Measurements from ENCODE around the gene CCDC182. TPM values are rescaled to one million over a fixed set of nuclear protein-coding genes. Genes with fewer than 3 reads are reported as not detected.

The CCDC182 gene
- polyA plus RNA-seq, 1 experiment = not detected

- Histone ChIP-seq H3K27me3 (ENCODE audit: control insufficient read depth, insufficient read depth, low read length) (peaks cover 13% of the 10 kb centered on the region), H3K27ac (ENCODE audit: low read depth, low read length) (no peak overlapping the region), H3K4me3 (ENCODE audit: low read depth, low read length) (no peak overlapping the region), H3K9me3 (ENCODE audit: control insufficient read depth, insufficient read depth, low read length) (no peaks in the 10 kb centered on the region)
- DNase-seq (ENCODE audit: low read depth, low spot score) = no peak
- TF ChIP-seq CTCF (IDR thresholded peaks at IDR 0.05; ENCODE audit: low read depth, low read length) = no peak
- ChIA-PET POLR2A (no interaction called here), CTCF (interaction anchor here (0.6 to 1.6 kb wide), 3 partner anchors 81 to 747 kb away, joined by 3 to 8 read pairs (median 3); no protein-coding TSS in a partner anchor)
Observed at GRCh38 chr17:57752031-57752905, 7.2 kb upstream of the CCDC182 start.

GRCh38 chr17:57751348-57751971 is 6.4 kb upstream of the CCDC182 start:
- Histone ChIP-seq H3K27ac (ENCODE audit: low read depth, low read length) (no peak overlapping the region), H3K27me3 (ENCODE audit: control insufficient read depth, insufficient read depth, low read length) (peaks cover 13% of the 10 kb centered on the region), H3K9me3 (ENCODE audit: control insufficient read depth, insufficient read depth, low read length) (no peaks in the 10 kb centered on the region), H3K4me3 (ENCODE audit: low read depth, low read length) (no peak overlapping the region)
- ChIA-PET POLR2A (no interaction called here), CTCF (interaction anchor here (1.2 to 3.1 kb wide), 4 partner anchors 79 to 508 kb away, joined by 4 to 18 read pairs (median 6); no protein-coding TSS in a partner anchor)
- no peak for TF ChIP-seq CTCF (IDR thresholded peaks at IDR 0.05; ENCODE audit: low read depth, low read length)
- DNase-seq (ENCODE audit: low read depth, low spot score) = no peak

- Histone ChIP-seq H3K27me3 (ENCODE audit: control insufficient read depth, insufficient read depth, low read length) (peaks cover 13% of the 10 kb centered on the region), H3K4me3 (ENCODE audit: low read depth, low read length) (no peak overlapping the region), H3K9me3 (ENCODE audit: control insufficient read depth, insufficient read depth, low read length) (no peaks in the 10 kb centered on the region), H3K27ac (ENCODE audit: low read depth, low read length) (no peak overlapping the region)
- no peak for DNase-seq (ENCODE audit: low read depth, low spot score)
- TF ChIP-seq CTCF (IDR thresholded peaks at IDR 0.05; ENCODE audit: low read depth, low read length) = no peak
- CTCF ChIA-PET = interaction anchor here (0.9 to 3.1 kb wide), 4 partner anchors 10 to 507 kb away, joined by 3 to 18 read pairs (median 4); no protein-coding TSS in a partner anchor
- POLR2A ChIA-PET = no interaction called here
Observed at GRCh38 chr17:57750895-57751294, 5.8 kb upstream of the CCDC182 start.

- H3K27ac ChIP-seq (ENCODE audit: low read depth, low read length) = no peak overlapping the region
- peaks cover 17% of the 10 kb centered on the region for H3K27me3 ChIP-seq (ENCODE audit: control insufficient read depth, insufficient read depth, low read length)
- no peak overlapping the region for H3K4me3 ChIP-seq (ENCODE audit: low read depth, low read length)
- CTCF ChIA-PET = interaction anchor here (0.9 to 3.1 kb wide), 5 partner anchors 10 to 621 kb away, joined by 3 to 18 read pairs (median 4); no protein-coding TSS in a partner anchor
- POLR2A ChIA-PET = no interaction called here
- no peak for TF ChIP-seq CTCF (IDR thresholded peaks at IDR 0.05; ENCODE audit: low read depth, low read length)
- DNase-seq (ENCODE audit: low read depth, low spot score) = no peak
- H3K9me3 ChIP-seq (ENCODE audit: control insufficient read depth, insufficient read depth, low read length) = no peaks in the 10 kb centered on the region
Observed at GRCh38 chr17:57750109-57750871, 5.2 kb upstream of the CCDC182 start.

Measured in AG04450 (cell line).